ENCODE results near the gene ZCCHC13.
A peak's percentile ranks its signal among the peaks of the same experiment; 100 is the strongest.
"Not testable (repeated sequence)": the region's sequence is repeated elsewhere in the genome, so short reads cannot be mapped to it uniquely, and the experiment has no call there.

Gene ZCCHC13

GRCh38 chrX:74304016-74304415, at the start of gene ZCCHC13:
Gene ZCCHC13, plus strand, starts transcription at chrX:74304180. Its CDS starts 87 bp downstream, at chrX:74304267.
- DNase-seq = no peak

- DNase-seq = not testable (repeated sequence)
Observed at GRCh38 chrX:74258111-74258510, 45.9 kb upstream of the ZCCHC13 start.

- DNase-seq = no peak
Observed at GRCh38 chrX:74259885-74260491, 44.0 kb upstream of the ZCCHC13 start.

GRCh38 chrX:74262452-74263209, 41.3 kb upstream of the ZCCHC13 start:
- no peak for DNase-seq

GRCh38 chrX:74270393-74270792, 33.6 kb upstream of the ZCCHC13 start:
- DNase-seq = no peak

GRCh38 chrX:74272230-74272629, 31.8 kb upstream of the ZCCHC13 start:
- DNase-seq = no peak

- no peak for DNase-seq
Observed at GRCh38 chrX:74274516-74274915, 29.5 kb upstream of the ZCCHC13 start.

GRCh38 chrX:74277320-74277719, 26.7 kb upstream of the ZCCHC13 start:
- no peak for DNase-seq

- no peak for DNase-seq
Observed at GRCh38 chrX:74277846-74278245, 26.1 kb upstream of the ZCCHC13 start.

GRCh38 chrX:74280759-74281158, 23.2 kb upstream of the ZCCHC13 start:
- DNase-seq = no peak

GRCh38 chrX:74284391-74284952, 19.5 kb upstream of the ZCCHC13 start:
- no peak for DNase-seq

- DNase-seq = no peak
Observed at GRCh38 chrX:74286950-74287740, 16.8 kb upstream of the ZCCHC13 start.

- peak in 1 of 2 experiments; percentile 31 for DNase-seq
Observed at GRCh38 chrX:74291577-74291963, 12.4 kb upstream of the ZCCHC13 start.

GRCh38 chrX:74291964-74292807, 11.8 kb upstream of the ZCCHC13 start:
- DNase-seq = peak; percentile 78 to 87

- DNase-seq = no peak
Observed at GRCh38 chrX:74292808-74293123, 11.2 kb upstream of the ZCCHC13 start.

GRCh38 chrX:74293343-74293946, 10.5 kb upstream of the ZCCHC13 start:
- peak; percentile 6 to 78 for DNase-seq

- no peak for DNase-seq
Observed at GRCh38 chrX:74295101-74295500, 8.9 kb upstream of the ZCCHC13 start.

GRCh38 chrX:74297766-74298165, 6.2 kb upstream of the ZCCHC13 start:
- no peak for DNase-seq

- no peak for DNase-seq
Observed at GRCh38 chrX:74300869-74301268, 3.1 kb upstream of the ZCCHC13 start.

- no peak for DNase-seq
Observed at GRCh38 chrX:74318672-74319071, 14.7 kb downstream of the ZCCHC13 start.

GRCh38 chrX:74319321-74319720, 15.3 kb downstream of the ZCCHC13 start:
- not testable (repeated sequence) for DNase-seq

- no peak for DNase-seq
Observed at GRCh38 chrX:74321191-74321590, 17.2 kb downstream of the ZCCHC13 start.
